HG03378 (cell line): ENCODE results near the gene HBD.
"Not testable (repeated sequence)": the region's sequence is repeated elsewhere in the genome, so short reads cannot be mapped to it uniquely, and the experiment has no call there.

Experiments
- ATAC-seq: cut with Tn5 transposase; IDR thresholded peaks from one replicate; pipeline ENCODE4 v1.9.1; 2021; ENCODE audit warnings: mild to moderate bottlenecking, moderate library complexity; ENCODE audit not compliant: unreplicated experiment

Gene HBD

GRCh38 chr11:5253440-5253839, 19.2 kb upstream of the HBD start:
- ATAC-seq, result not testable (repeated sequence)

GRCh38 chr11:5252919-5253265, 18.6 kb upstream of the HBD start:
- no peak for ATAC-seq

DNA sequence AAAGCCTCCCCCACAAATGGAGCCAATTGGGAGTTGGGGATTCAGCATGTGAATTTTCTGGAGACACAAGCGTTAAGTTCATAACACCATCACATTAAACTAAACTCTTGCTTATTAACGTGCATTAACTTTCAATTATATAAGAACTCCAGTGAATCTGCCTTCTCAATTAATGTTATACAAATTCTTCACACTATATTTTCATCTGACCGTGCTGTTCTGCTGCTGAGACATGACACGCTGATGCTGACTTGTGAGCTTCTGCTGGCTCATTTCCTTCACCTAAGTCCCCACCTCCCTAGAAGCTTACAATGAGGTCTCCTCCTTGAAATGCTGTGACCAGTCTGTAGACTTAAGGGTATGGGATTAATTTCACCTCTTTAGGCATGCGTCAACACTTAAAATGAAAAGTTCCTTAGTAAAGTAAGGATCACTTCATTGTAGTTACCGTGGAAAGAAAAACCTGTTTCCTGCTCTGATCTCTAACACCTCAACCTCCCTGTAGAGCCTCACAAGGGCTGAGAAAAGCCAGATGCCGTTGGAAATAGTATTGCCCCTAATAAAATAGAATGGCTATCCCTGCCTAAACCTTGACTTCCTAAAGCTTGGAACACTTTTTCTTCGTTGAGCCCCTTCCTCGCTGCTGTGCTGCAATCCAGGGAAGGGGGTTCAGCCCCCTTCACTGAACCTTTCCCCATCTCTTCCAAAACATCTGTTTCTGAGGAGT, 18.1 kb upstream of the HBD start:
- ATAC-seq, result no peak

DNA sequence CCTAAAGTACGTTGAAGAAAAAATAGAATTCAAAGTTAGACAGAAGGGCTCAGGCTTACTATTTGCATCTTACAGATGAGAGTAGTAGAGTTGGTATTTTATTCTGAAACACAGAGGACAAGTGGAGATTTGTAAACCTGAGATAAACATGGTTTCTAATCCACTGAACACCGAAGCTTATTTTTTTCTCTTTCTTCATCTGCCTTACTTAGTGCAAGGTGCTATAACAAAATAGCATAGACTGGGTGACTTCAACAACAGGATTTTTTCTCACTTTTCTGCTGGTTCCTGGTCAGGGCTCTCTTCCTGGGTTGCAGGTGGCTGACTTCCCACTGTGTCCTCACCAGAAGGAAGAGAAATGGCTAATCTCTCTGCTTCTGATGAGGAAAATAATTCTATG, 17.5 kb upstream of the HBD start:
- no peak for ATAC-seq

DNA sequence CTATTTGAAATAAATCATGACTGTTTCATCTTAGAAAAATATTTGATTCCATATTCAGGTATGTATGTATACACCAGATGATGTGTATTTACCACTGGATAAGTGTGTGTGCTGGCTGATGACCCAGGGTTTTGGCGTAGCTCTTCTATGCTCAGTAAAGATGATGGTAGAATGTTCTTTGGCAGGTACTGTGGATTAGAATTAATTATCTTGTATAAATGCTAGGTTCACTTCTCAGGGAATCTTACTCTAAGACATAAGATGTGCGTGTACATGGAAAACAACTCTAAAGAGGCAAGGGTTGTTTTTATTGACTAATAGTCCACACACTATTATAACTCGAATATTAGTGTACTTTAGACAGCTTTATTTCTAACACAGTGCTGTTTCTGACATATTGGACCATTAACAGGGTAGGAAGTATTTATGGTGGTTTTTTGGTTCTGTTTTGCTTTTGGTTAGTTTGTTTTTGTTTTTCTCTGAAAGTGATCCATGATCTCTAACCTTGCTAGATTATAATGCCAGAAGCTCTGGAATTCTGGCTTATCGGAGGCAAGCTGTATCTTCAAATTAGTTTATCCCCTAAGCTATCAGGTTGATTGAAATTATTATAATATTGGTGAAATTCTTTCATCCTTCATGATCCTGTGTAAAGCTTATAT, 16.4 kb upstream of the HBD start:
- ATAC-seq, result no peak

DNA sequence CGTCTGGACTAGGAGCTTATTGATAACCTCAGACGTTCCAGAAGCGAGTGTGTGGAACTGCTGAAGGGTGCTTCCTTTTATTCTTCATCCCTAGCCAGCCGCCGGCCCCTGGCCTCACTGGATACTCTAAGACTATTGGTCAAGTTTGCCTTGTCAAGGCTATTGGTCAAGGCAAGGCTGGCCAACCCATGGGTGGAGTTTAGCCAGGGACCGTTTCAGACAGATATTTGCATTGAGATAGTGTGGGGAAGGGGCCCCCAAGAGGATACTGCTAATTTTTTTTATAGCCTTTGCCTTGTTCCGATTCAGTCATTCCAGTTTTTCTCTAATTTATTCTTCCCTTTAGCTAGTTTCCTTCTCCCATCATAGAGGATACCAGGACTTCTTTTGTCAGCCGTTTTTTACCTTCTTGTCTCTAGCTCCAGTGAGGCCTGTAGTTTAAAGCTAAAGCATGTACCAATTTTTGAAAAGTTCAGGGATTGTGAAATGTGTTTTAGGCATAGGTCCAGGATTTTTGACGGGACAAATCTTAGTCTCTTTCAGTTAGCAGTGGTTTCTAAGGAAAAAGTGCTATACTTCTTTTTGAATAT, 15.6 kb upstream of the HBD start, which contains the start of gene HBG1:
Gene HBG1 (minus strand): TSS at position 51 of the 590 bp plus-strand sequence. CDS start 53 bp downstream, outside the sequence.
- not testable (repeated sequence) for ATAC-seq

DNA sequence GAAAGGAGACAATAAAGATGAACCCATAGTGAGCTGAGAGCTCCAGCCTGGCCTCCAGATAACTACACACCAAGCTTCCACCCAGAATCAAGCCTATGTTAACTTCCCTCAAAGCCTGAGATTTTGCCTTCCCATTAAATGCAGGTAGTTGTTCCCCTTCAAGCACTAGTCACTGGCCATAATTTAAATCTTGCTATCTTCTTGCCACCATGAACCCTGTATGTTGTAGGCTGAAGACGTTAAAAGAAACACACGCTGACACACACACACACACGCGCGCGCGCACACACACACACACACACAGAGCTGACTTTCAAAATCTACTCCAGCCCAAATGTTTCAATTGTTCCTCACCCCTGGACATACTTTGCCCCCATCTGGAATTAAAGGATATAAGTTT, 14.2 kb upstream of the HBD start:
- not testable (repeated sequence) for ATAC-seq

DNA sequence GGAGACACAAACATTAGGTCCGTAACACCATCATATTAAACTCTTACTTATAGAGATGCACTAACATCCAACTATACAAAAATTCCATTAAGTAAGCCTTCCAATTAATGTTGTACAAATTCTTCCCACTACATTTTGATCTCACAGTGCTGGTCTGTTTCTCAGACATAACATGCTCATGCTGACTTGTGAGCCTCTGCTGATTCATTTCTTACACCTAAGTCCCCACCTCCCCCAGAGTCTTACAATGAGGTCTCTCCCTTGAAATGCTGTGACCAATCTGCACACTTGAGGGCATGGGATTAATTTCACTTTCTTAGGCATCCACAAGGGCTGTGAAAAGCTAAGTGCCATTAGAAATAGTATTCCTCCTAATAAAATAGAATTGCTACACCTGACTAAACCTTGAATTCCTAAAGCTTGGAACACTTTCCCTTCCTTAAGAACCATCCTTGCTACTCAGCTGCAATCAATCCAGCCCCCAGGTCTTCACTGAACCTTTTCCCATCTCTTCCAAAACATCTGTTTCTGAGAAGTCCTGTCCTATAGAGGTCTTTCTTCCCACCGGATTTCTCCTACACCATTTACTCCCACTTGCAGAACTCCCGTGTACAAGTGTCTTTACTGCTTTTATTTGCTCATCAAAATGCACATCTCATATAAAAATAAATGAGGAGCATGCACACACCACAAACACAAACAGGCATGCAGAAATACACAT, 13.3 kb upstream of the HBD start:
- no peak for ATAC-seq

GRCh38 chr11:5246772-5247471, 12.6 kb upstream of the HBD start:
- no peak for ATAC-seq

DNA sequence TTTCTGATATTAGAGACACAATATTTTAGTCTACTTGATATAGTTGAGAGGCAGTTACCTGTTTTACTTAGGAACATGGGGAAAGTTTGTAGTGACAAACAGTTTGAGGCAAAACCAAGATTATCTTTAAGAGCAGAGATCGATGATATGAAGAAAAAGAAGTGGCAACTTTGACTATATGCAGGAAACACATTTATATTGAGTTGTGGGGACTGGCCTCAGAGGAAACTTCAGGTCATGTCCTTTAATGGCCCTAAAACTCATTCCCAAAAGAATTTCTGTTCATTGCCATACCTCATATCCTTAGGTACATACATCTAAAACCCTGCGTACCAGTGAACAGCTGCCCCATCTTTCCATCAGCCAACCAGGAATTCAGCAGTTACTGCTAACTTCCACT, 10.9 kb upstream of the HBD start:
- ATAC-seq, result no peak

- ATAC-seq, result no peak
These were observed 9.5 kb upstream of the HBD start for GRCh38 chr11:5243816-5244180.

DNA sequence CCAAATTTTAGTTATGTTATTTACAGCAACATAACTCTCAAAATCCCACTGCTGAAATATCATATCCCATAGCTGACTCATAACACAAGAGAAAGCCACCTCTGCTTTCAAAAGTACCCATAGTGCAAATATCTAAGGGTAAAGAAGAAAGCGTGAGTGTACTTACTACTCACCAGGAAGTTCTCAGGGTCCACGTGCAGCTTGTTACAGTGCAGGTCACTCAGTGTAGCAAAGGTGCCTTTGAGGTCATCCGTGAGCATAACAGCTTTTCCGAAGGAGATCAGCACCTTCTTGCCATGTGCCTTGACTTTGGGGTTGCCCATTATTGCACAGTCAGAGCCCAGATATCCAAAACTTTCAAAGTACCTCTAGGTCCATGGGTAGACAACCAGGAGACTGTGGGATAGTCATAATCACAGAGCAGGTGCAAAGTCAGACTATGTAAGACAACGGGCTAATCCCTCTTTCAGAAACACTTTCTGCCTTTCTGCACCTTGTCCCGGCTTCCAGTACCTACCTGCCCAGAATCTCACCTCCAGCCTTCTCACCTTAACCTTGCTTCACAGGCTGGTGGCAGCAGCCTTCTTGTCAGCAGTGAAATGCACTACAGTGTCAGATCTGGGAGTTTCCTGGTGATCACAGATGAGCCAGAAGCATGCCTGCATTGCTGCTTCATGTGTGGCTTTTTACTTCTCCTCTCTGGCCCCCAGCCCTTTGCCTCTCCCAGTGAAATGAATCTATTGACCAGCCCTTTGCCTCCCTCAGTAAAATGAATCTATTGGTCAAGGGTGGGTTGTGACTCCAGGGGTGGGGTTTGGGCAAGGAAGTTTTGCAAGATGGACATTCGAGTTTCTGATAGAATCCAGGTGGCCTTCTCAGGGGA, 8.9 kb upstream of the HBD start:
- ATAC-seq, result peak; percentile 64

- no peak for ATAC-seq
These were observed 7.9 kb upstream of the HBD start for GRCh38 chr11:5242208-5242607.

GRCh38 chr11:5241458-5241857, 7.2 kb upstream of the HBD start:
- ATAC-seq, result no peak

- no peak for ATAC-seq
These were observed 6.2 kb upstream of the HBD start for GRCh38 chr11:5240458-5240857.

DNA sequence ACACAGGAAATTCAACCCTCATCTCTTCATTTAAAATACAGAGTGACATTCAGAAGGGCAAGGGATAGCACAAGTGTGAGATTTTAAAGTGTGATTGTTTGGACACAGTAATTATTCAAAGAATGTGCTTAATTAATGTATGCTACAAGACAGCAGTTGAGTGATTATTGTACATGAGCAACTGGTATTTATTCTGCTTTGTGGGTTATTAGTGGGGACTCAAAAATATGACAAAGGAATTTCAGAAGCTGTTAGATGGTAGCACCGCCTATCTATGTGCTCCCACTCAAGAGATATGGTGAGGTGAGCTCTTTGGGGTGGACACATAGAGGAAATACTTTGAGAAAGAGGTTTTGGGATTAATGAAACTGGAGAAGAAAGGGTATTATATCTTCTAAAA, 5.8 kb upstream of the HBD start:
- no peak for ATAC-seq

DNA sequence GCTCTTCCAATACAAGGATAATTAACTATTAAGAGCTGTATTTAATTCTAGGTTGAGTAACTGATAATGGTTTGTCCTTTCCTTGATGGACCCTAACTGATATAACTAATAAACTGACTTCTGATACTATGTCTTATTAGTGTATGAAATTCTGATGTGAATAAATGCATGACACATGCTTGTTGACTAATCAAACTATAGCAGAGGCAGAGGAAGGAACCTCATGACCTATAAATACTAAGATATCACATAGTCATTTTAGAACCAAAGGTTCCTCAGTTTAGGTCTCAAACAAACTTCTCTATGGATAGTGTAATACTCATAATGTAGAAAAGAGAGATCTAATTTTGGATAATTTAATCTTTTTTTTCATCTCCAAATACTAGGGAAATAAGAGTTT, 4.8 kb upstream of the HBD start:
- no peak for ATAC-seq

- no peak for ATAC-seq
These were observed 4.2 kb upstream of the HBD start for GRCh38 chr11:5238486-5238885.

DNA sequence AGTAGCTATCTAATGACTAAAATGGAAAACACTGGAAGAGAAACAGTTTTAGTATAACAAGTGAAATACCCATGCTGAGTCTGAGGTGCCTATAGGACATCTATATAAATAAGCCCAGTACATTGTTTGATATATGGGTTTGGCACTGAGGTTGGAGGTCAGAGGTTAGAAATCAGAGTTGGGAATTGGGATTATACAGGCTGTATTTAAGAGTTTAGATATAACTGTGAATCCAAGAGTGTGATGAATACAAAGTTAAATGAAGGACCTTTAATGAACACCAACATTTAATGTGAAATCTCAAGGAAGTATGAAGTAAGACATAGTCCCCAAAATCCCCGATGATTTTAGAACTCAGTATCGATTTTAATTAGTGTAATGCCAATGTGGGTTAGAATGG, 3.1 kb upstream of the HBD start:
- no peak for ATAC-seq
